CD1c-positive myeloid dendritic cell (primary cell): ENCODE results near the gene INTU.
"Not testable (repeated sequence)": the region's sequence is repeated elsewhere in the genome, so short reads cannot be mapped to it uniquely, and the experiment has no call there.

ENCODE experiments used
- DNase-seq: peaks from one replicate; pipeline ENCODE4 v3.0.0-alpha.2; 2016; ENCODE audit errors: extremely low spot score

Gene INTU

GRCh38 chr4:127632420-127633403 is at the start of gene INTU:
TSS of gene INTU (plus strand) at chr4:127632957. CDS start at chr4:127633035, 78 bp downstream.
- DNase-seq = peak; percentile 88

GRCh38 chr4:127586496-127586895 is 46.3 kb upstream of the INTU start:
- DNase-seq = not testable (repeated sequence)

- DNase-seq = peak; percentile 22
Measured at GRCh38 chr4:127586922-127587571, 45.7 kb upstream of the INTU start.

- not testable (repeated sequence) for DNase-seq
Measured at GRCh38 chr4:127589153-127589552, 43.6 kb upstream of the INTU start.

GRCh38 chr4:127598656-127599055 is 34.1 kb upstream of the INTU start:
- no peak for DNase-seq

GRCh38 chr4:127601029-127601428 is 31.7 kb upstream of the INTU start:
- no peak for DNase-seq

- peak; percentile 77 for DNase-seq
Measured at GRCh38 chr4:127604949-127605709, 27.6 kb upstream of the INTU start.

- DNase-seq = no peak
Measured at GRCh38 chr4:127606823-127607222, 25.9 kb upstream of the INTU start.

- DNase-seq = no peak
Measured at GRCh38 chr4:127609484-127609883, 23.3 kb upstream of the INTU start.

- DNase-seq = no peak
Measured at GRCh38 chr4:127610488-127610887, 22.3 kb upstream of the INTU start.

GRCh38 chr4:127616898-127617297 is 15.9 kb upstream of the INTU start:
- no peak for DNase-seq

- no peak for DNase-seq
Measured at GRCh38 chr4:127618427-127618826, 14.3 kb upstream of the INTU start.

- DNase-seq = no peak
Measured at GRCh38 chr4:127622621-127622920, 10.2 kb upstream of the INTU start.

- peak; percentile 19 for DNase-seq
Measured at GRCh38 chr4:127622921-127623796, 9.6 kb upstream of the INTU start.

GRCh38 chr4:127623797-127624083 is 9.0 kb upstream of the INTU start:
- DNase-seq = peak; percentile 11

- DNase-seq = no peak
Measured at GRCh38 chr4:127624173-127624572, 8.6 kb upstream of the INTU start.

- no peak for DNase-seq
Measured at GRCh38 chr4:127629371-127629770, 3.4 kb upstream of the INTU start.

GRCh38 chr4:127630152-127630551 is 2.6 kb upstream of the INTU start:
- DNase-seq = no peak

GRCh38 chr4:127631420-127631819 is 1.3 kb upstream of the INTU start:
- DNase-seq = peak; percentile 26

- no peak for DNase-seq
Measured at GRCh38 chr4:127634181-127634580, 1.4 kb downstream of the INTU start.

GRCh38 chr4:127641524-127641923 is 8.8 kb downstream of the INTU start:
- DNase-seq = no peak

- no peak for DNase-seq
Measured at GRCh38 chr4:127642169-127642568, 9.4 kb downstream of the INTU start.
